EH (cell line): ENCODE data around the gene PRKG1.
"Not testable (repeated sequence)": the region's sequence is repeated elsewhere in the genome, so short reads cannot be mapped to it uniquely, and the experiment has no call there.

Source experiments
- DNase-seq: peaks from one replicate; pipeline ENCODE4 v3.0.0-alpha.2; 2015; ENCODE audit warnings: low read depth

The PRKG1 gene

DNA sequence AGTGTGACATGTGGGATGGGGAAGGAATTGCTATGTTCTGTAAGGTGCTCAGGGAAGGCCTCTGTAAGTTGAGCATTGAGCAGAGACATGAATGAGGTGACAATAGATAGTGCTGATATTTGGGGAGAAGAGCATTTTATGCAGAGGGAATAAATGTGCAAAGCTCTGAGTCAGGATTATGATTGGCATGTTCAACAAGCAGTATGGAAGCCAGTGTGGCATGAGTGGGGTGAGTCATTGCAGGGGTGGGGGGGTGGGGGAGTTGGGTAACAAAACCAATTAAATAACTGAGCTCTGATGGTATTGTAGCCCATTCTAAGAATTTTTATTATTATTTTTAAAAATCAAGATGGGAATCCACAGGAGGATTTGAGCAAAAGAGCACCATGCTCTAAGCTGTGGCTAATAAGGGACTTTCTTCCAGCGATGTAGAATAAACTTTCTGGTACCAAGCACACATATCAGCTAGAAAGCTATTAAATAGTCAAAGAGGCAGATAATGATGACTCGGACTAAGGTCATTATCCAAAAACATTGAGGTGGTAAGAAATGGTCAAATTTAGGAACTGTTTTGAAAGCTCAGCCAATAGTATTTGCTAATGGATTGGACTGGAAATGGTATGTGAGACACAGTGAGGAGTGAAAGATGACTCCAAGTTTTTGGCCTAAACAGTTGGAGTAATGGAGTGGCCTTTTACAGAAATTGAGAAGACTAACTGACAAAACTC is 96.4 kb downstream of the PRKG1 start:
- DNase-seq, result peak; percentile 61

DNA sequence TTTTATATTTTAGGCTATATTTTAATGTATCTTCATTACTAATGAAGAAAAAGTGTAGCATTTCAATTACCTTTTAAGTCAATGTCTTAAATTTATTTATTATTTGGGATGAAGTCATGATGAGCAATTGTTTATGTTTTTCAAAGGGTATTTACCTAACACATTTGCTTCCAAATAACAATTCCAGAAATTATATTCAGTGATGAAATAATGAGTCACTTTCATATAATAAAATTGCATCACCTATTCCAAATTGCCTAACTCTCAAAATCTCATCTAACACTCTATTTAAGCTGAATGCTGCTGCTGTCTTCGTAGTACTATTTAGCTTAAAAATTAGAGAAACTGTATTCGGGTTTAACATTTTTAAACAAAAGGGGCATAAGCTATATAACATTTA is 97.7 kb downstream of the PRKG1 start:
- peak; percentile 15 for DNase-seq

DNA sequence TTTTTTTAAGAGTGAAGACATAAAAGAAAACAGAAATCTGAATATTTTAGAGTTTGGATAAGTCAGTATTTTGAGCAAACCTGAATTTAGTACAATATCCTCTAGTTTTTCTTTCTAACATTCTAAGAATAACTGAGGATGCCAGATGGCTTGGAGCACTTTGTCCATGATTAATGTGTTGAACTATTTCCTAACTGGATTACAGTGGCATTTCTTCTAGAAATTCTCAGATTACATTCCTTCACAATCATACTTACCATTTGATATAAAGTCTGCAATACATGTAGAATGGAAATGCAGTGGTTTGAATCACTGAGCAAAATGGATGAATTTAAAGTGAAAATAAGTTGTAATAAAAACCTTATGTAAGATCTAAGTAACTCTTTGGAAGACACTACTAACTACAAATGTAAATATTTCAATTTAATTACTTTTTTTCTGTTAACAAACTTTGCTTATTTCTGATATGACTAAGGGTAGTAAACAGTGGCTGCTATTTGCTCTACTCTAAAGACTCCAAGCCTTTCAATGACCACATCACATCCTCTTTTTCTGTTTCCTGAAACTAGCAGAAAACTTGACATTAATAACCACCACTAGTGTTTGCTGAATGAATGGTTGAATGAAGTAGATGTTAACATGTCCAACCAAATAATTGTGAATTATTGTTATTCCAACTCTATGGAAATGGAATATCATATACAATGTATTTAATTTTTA is 102.8 kb downstream of the PRKG1 start:
- peak; percentile 80 for DNase-seq

DNA sequence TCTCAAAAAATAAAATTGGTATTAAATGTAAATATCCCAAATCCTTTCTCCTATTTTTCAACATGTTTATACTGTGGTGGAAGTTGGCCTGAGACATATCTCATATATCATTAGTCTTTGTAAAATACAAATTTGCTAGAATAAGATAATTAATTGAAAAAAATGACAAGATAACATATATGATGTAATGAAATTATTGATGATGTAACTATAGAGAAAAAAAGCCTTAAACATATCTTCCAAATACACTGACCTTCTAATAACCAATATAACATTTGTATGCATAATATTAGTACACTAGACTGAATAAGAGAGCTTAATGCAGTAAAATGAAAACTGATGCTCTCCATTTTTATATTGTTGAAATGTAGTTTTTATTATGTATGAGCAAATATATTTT is 104.3 kb downstream of the PRKG1 start:
- no peak for DNase-seq

DNA sequence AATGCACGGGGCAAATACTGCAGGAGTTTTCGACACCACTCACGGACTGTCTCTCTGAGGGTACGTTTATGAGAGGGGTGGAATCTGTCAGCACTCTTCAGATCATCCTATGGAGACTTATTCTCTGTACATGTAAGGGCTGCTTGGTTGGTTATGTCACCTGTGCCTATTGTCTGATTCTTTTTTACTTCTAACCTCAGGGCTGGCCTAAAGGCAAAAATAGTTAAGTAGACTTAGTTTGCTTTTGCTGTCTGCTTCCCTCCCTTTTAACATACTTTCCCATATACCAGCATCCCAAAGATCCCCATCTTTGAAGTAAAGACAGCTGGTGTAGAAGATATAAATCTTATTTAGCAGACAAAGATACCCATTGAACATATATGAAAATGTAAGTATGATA is 105.9 kb downstream of the PRKG1 start:
- no peak for DNase-seq

DNA sequence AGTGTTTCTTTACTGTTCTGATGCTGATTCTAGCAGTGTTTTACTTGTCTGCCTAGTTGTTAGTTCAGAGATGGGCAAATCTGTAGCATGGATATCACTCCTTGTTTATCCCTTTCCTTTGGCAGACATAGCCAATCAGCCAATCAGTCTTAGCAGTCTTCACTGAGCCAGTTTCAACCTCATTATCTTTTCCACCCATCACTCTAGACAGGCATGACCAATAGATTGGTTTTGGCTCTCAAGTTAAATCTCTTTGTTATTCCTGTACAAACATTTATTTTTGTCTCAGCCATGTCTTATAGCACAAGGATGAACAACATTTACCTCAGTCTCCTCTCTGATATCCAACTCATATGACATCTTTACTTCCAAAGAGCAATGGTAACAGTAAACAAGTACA is 109.5 kb downstream of the PRKG1 start:
- no peak for DNase-seq

DNA sequence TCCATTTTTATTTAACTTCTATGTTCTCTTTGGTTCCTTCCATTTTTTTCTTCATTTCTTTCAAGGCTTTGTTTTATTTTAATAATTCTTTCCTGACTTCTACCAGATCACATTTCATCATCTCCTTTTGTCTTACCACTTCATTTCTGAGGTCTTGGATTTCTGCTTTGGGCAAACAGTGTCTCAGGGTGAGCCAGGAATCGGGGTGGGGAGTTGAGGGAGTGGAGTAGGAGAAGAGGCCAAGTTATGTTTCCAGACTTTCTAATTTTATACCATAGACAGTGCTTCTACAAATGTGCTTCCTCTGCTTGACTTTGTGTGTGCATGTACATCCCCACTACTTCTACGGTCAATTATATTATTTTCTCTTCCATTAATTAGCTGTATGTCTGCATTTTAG is 112.1 kb downstream of the PRKG1 start:
- DNase-seq, result no peak

DNA sequence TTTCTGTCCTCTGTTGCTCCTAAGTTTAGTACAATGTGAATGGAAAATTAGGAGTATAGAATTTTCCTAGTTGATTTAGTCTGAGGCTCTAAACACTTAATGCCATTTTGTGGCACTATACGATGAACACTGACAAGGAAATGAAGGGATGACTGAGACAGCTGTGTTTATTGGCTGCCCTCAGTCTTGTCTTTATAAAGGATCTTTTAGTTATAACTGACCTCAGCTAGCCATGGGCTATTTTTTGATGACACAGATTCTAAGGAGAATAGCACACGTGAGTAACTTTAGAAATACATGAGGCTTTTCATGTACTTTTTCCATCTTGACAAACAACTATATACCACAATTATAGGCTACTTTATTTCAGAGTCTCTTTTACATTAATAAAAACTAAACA is 113.7 kb downstream of the PRKG1 start:
- no peak for DNase-seq

DNA sequence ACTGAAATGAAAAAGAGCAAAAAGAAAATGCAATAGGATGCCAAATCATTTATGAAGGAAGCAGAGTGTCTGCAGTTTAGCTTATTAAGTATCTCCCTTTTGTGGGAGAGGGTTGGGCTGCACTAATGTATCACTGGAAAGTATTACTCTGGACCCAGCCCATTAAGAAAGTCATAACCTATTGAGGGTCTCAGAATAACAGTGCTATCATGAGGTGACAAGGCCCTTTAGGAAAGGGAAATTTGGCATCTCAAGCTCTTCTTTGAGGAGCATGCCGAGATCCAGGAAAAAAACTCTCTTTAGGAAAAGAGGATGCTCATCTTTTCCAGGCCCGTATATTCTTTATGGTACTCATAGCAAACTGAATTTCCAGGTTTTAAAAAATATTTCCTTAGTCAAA is 114.6 kb downstream of the PRKG1 start:
- no peak for DNase-seq

DNA sequence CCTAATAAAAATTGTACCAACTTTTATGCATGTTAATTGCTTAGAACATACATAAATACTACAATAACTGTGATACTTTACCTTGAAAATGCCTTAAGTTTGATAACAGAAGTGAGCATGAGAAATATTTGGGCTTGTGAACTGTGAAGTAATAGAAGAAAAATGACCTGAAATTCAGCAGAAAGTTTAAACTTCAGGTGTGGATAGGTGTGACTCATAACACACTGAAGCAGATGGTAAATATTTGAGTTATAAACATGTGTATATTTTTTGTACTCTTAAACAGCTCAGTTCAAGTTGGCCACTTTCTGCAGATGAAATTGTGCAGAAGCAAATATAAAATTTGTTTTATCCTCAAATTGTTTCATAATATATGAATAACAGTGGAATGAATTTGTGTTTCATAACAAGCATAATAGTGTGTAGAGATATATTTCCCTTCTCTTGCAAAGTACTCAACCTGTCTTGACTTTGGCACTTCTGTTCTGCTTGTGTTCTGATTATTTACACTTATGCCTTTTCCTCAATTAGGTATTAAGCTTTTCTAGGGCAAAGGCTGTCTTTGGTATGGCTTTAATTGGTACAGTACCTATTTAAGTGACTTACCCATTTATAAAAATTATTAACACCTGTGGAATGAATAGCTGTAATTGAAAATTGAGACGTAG is 122.4 kb downstream of the PRKG1 start:
- no peak for DNase-seq

DNA sequence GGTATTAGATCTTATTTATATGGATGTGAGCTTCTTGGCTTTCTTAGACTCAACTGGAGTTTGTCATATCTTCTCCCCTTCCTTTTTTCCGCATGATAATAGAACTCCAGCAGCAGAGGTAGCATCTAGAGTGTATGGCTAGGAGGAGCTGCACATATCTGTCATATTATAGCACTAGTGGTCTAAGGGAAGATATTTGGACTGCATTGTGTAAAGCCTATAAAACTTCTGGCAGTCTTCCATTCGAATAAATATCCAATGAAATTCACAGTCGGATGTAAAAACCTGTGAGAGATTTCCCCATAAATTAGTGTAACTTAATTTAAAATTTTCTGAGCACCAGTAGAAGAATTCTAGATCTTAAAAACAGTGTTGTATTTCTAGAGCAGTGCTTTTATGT is 123.9 kb downstream of the PRKG1 start:
- DNase-seq, result peak; percentile 13

DNA sequence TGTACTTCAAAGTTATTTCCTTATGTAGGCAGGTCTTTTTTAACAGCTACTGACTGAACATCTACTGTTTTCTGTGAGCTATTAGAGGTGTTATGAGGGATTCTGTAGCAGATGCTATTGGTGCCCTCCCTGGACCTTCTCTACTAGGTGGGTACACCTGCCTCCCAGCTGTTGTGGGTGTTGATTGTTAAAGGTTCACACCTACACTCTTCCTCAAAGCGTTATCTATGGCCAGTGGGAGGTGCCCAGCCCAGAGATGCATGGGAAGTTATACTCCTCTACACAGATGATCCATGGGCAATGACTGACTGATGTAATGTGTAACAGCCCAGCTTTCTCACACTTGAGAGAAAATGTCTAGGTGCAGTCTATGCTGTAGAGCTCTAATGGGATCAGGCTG is 127.7 kb downstream of the PRKG1 start:
- DNase-seq, result no peak

DNA sequence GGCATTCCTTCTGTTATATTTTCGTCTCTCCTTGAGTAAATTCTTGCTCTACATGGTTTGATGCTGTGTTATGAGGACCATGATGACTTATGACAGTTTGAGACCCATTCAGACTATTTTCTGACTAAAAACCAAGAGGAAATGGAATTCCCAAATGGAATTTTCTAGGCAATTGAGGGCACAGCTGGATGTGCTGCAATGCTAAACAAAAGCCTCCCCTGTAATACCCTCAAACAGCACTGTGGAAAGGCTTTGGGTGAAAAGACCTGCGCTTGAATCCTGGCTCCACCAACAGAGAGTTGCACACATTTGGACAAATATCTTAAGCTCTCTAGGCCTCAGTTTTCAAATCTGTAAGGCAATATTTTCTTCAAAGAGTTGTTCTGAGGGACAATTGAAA is 129.1 kb downstream of the PRKG1 start:
- no peak for DNase-seq

DNA sequence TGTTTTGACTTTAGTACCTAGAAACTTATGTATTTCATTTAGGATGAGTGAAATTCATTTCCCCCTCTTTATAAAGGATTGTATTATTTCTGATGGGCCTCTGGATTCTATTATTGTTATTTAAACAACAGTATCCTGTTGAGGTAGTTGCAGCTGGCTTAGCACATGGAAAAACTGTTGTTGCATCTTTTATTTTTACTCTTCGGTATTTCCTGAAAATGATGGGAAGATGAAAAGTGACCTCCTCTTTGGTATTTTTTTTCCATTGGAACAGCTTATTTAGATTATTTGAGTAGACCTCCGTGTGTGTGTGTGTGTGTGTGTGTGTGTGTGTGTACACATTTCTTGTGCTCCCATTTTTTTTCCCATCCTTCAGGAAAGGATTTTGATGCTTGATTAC is 129.8 kb downstream of the PRKG1 start:
- peak; percentile 5 for DNase-seq

DNA sequence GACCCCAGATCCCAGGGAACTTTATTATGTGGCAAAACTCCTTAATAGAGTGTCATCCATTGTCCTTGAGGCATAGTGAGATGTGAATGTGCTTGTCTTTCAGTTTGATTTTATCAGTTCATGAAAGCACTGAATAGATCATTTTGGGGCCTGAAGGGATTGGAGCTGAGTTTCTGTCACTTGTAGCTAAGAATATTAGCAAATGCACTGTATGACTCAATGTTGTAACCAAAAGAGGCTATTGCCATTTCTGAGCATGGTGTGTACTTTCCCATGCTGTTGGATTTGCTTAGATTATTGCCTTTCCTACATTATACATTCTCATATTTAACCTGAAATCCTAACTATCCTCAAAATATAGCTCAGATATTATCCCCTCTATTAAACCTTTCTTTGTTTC is 130.4 kb downstream of the PRKG1 start:
- DNase-seq, result peak; percentile 21

DNA sequence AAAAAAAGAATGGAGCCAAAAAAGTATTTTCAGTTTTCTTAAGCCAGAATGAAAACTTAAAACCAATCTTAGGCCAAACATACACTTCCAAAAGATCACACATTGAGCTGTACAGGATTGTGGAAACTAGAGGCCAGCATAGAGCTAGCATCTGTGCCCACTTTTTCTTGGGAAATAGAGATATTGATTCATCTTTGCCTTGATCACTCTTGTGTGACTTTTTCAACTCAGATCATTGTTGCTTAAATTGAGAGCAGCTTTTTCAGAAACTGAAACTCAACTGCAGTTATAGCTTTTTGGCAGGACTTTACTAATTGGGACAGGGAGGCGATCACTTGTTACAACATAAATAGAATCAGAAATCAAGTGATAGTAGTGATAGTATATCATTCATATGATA is 132.2 kb downstream of the PRKG1 start:
- DNase-seq, result no peak

DNA sequence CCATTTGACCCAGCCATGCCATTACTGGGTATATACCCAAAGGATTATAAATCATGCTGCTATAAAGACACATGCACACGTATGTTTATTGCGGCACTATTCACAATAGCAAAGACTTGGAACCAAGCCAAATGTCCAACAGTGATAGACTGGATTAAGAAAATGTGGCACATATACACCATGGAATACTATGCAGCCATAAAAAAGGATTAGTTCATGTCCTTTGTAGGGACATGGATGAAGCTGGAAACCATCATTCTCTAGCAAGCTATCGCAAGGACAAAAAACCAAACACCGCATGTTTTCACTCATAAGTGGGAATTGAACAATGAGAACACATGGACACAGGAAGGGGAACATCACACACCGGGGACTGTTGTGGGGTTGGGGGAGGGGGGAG is 138.7 kb downstream of the PRKG1 start:
- DNase-seq, result not testable (repeated sequence)

DNA sequence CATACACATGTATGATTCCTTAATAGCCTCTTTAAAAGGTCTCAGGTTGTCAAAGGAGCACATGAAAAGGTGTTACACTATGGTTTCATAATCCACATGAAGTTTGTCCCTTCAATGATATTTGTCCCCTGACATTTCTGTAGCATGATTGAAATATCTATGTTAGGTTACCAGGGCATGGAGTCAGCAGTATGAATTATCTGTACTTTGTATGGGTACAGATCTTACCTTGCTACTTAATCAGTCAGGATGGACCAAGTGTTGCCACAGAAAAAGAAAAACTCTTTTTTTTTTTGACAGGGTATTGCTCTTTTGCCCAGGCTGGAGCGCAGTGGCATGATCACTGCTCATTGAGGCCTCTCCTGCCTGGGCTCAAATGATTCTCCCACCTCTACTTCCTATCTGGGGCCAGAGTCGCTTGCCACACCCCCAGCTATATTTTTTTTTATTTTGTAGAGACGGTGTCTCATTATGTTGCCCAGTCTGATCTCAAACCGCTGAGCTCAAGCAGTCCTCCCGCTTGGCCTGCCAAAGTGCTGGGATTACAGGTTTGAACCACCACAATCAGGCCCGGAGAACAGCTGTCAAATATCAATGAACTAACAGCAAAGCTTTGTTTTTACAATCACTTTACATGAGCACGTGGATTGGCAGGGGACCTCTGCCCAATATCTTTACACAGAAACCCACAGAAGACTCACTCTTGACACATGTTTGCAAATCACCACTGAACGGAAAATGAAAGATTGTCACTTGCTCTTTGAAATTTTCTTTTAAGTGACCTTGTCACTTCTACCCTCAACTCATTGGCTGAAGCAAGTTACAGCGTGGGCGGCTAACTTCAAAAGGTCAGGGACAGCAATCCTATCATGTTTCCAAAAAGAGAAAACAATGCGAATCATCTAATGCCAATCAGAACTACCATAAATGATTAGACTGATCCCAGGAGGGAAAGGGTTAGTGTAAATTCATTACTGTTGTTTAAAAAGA is 140.2 kb downstream of the PRKG1 start:
- DNase-seq, result no peak

DNA sequence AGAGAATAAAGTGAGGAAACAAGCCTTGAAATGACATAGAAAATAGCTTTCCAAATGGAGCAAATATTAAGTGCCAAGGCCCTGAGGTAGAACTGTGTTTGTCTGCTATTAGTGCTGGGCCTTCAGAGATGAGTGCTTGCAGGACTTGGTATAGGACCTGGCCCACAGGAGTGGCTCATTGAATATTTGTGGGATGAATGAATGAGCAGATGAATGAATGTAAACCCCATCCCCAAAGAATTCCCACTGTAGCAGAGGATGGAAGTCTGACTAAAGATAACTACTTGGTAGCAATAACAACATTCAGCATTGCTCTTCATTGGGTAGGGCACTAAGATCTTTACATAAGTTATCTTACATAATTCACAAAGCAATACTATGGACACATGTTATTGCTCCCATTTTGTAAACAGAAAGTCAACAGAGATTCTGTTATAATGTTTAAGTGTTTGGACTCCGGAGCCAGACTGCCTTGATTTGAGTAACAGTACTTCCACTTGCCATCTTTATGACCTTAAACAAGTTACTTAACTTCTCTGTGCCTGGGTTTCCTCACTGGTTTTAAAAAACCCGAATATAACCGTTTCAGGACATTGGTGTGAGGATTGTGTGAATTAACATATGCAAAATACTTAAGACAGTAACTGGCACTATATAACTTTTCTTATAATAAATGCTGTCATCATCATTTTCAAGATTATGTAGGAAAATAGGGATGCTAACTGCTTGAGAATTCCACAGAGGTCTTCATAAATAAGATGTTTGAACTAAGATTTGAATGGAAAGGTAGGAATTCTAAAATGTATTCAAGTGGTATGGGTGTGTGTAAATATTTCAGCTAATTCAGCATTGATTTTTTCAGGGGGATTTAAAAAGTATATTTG is 141.9 kb downstream of the PRKG1 start:
- peak; percentile 43 for DNase-seq

DNA sequence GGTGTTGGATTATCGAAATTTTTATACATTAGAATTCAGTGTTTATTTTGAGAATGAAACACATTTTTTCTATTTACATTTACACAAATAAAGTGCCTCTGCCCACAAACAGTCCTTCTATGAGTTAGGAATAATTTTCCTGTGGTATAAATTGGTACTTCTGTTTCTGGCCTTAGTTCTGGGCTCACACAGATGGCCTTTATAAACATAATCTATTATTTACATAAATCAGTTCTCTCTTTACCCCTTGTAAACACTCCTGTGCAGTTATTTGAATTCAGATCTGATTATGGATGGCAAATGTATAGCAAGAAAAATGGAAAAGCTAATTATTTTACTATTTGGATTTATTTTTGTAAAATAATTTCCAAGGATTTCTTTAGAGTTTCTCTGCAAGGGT is 143.2 kb downstream of the PRKG1 start:
- no peak for DNase-seq

DNA sequence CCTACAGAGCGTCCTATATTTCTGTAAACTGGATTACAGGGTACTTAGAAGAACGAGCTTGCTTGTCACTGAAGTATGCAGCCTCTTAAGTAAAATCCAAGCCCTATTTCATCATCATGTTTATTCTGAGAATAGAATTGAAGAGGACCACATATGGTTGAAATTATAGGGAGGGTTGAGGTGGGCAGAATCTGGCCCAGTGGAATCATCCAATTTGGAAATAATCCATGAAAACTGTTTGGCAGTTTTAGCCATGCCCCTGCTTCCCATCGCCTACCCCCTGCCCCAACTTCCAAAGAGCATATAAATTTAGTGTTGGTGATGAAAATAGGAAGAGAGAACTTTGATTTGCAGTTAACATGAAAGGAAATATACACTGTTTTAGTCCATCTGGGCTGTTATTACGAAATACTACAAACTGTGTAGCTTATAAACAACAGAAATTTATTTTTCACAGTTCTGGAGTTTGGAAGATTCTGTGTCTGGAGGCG is 150.4 kb downstream of the PRKG1 start:
- DNase-seq, result peak; percentile 85
